ENCODE results near the gene SEC63. TPM values are rescaled to one million over a fixed set of nuclear protein-coding genes. Genes with fewer than 3 reads are reported as not detected.
A peak's percentile ranks its signal among the peaks of the same experiment; 100 is the strongest.
"Not testable (repeated sequence)": the region's sequence is repeated elsewhere in the genome, so short reads cannot be mapped to it uniquely, and the experiment has no call there.

The SEC63 gene
- total RNA-seq, 1 experiment from 2014 or later = 124 TPM

DNA sequence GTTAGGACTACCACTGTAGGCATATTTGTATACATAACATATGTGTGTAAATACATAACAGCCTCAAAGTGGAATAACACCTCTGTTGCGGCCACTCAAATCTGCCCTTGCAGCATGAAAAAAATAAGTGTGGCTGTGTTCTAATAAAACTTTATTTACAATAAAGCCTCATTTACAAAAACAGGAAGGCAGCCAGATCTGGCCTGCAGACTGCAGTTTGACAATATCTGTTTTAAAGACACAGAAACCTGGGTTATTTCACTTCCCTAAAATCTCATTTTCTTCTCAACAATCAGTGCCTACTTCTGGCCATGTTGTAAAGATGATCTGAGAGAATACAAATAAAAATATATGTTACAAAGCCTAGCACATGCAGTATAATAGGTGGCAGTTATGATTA is 80.0 kb downstream of the SEC63 start:
- no TSS peak for BruUV-seq (replicated peaks)
- intact Hi-C loops (cut with micrococcal nuclease; ENCODE audit: unreplicated experiment) = no loop called here
- TF ChIP-seq, protein P1, sequence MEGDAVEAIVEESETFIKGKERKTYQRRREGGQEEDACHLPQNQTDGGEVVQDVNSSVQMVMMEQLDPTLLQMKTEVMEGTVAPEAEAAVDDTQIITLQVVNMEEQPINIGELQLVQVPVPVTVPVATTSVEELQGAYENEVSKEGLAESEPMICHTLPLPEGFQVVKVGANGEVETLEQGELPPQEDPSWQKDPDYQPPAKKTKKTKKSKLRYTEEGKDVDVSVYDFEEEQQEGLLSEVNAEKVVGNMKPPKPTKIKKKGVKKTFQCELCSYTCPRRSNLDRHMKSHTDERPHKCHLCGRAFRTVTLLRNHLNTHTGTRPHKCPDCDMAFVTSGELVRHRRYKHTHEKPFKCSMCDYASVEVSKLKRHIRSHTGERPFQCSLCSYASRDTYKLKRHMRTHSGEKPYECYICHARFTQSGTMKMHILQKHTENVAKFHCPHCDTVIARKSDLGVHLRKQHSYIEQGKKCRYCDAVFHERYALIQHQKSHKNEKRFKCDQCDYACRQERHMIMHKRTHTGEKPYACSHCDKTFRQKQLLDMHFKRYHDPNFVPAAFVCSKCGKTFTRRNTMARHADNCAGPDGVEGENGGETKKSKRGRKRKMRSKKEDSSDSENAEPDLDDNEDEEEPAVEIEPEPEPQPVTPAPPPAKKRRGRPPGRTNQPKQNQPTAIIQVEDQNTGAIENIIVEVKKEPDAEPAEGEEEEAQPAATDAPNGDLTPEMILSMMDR (IDR thresholded peaks at IDR 0.05; ENCODE audit: insufficient read depth in 1 of 2, low read depth in 1 of 2, low read length in 1 of 2, severe bottlenecking in 1 of 2, unreplicated experiment in 1 of 2) = no peak
- no peaks in the 10 kb centered on the region for H3K9me3 ChIP-seq
- ChIA-PET CTCF (no interaction called here), POLR2A (no interaction called here)
- Mint-ChIP-seq H3K4me3 (ENCODE audit: unreplicated experiment) (no peak overlapping the region), H3K9me3 (ENCODE audit: unreplicated experiment) (no peaks in the 10 kb centered on the region), H3K36me3 (ENCODE audit: insufficient read depth, unreplicated experiment) (peaks cover 30% of the 10 kb centered on the region), H3K27me3 (ENCODE audit: insufficient read depth, unreplicated experiment) (no peaks in the 10 kb centered on the region), H3K4me1 (ENCODE audit: low read depth, unreplicated experiment) (no peaks in the 10 kb centered on the region), H3K27ac (ENCODE audit: unreplicated experiment) (no peak overlapping the region)
- H3K36me3 ChIP-seq (ENCODE audit: control insufficient read depth, insufficient read depth, low read length) = no peaks in the 10 kb centered on the region
- no peaks in the 10 kb centered on the region for H3K4me1 ChIP-seq
- DNase-seq = no peak
- H3K4me3 ChIP-seq (ENCODE audit: low read depth, low read length) = no peak overlapping the region
- no peaks in the 10 kb centered on the region for H3K27me3 ChIP-seq (replicated peaks; ENCODE audit: control insufficient read depth, insufficient read depth, low read length)

DNA sequence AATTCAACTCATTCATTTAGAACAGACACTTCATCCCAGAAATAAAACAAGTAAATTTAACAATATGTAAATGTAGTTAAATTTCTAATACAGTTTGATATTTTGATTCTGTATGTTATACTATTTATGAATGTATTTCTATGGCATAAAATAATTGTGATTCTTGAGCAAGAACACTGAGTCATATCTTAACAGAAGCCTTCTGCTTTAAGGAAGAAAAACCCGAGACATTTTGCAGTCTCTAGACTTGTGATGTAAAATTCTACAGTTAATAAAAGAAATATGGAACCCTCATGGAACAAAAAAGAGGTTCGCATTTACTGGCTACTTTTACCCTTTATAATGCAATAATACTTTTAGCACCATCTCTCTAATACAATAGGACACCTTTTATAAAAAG is 86.0 kb downstream of the SEC63 start:
- no peaks in the 10 kb centered on the region for H3K9me3 Mint-ChIP-seq (ENCODE audit: unreplicated experiment)
- H3K27ac Mint-ChIP-seq (ENCODE audit: unreplicated experiment) = no peak overlapping the region
- ChIA-PET CTCF (no interaction called here), POLR2A (no interaction called here)
- Histone ChIP-seq H3K4me1 (no peaks in the 10 kb centered on the region), H3K36me3 (ENCODE audit: control insufficient read depth, insufficient read depth, low read length) (no peaks in the 10 kb centered on the region), H3K4me3 (ENCODE audit: low read depth, low read length) (no peak overlapping the region), H3K27me3 (replicated peaks; ENCODE audit: control insufficient read depth, insufficient read depth, low read length) (no peaks in the 10 kb centered on the region), H3K9me3 (no peaks in the 10 kb centered on the region)
- H3K4me1 Mint-ChIP-seq (ENCODE audit: low read depth, unreplicated experiment) = no peaks in the 10 kb centered on the region
- H3K36me3 Mint-ChIP-seq (ENCODE audit: insufficient read depth, unreplicated experiment) = peaks cover 43% of the 10 kb centered on the region
- DNase-seq = no peak
- no TSS peak for BruUV-seq (replicated peaks)
- no peak overlapping the region for H3K4me3 Mint-ChIP-seq (ENCODE audit: unreplicated experiment)
- no peaks in the 10 kb centered on the region for H3K27me3 Mint-ChIP-seq (ENCODE audit: insufficient read depth, unreplicated experiment)
- TF ChIP-seq, protein P1 (IDR thresholded peaks at IDR 0.05; ENCODE audit: insufficient read depth in 1 of 2, low read depth in 1 of 2, low read length in 1 of 2, severe bottlenecking in 1 of 2, unreplicated experiment in 1 of 2) = no peak
- intact Hi-C loops (cut with micrococcal nuclease; ENCODE audit: unreplicated experiment) = no loop called here

DNA sequence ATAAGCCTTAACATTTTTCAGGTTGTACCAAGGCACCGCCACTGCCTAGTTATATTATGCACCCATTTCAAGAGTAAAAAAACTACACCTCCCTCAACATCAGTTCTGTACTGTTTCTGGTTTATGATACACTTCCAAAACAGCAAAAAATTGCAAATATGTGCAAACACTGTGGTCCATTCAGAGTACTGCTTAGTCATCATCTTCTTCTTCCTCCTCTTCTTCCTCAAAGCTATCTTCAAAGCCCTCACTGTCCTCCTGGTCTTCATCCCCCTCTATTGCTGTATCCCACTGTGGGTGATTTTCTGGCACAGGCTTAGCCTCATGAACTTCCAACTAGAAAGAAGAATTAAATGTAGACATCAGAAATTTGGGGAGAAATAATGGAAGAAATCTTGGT is 86.5 kb downstream of the SEC63 start:
- BruUV-seq (replicated peaks); intact Hi-C loops (cut with micrococcal nuclease; ENCODE audit: unreplicated experiment); POLR2A ChIA-PET; H3K27me3 Mint-ChIP-seq (ENCODE audit: insufficient read depth, unreplicated experiment); H3K27ac Mint-ChIP-seq (ENCODE audit: unreplicated experiment); H3K36me3 ChIP-seq (ENCODE audit: control insufficient read depth, insufficient read depth, low read length); H3K4me1 ChIP-seq; H3K27me3 ChIP-seq (replicated peaks; ENCODE audit: control insufficient read depth, insufficient read depth, low read length); H3K9me3 ChIP-seq; H3K4me1 Mint-ChIP-seq (ENCODE audit: low read depth, unreplicated experiment); H3K4me3 Mint-ChIP-seq (ENCODE audit: unreplicated experiment); H3K4me3 ChIP-seq (ENCODE audit: low read depth, low read length); DNase-seq; H3K9me3 Mint-ChIP-seq (ENCODE audit: unreplicated experiment); CTCF ChIA-PET: not testable (repeated sequence)
- peaks cover 43% of the 10 kb centered on the region for H3K36me3 Mint-ChIP-seq (ENCODE audit: insufficient read depth, unreplicated experiment)

DNA sequence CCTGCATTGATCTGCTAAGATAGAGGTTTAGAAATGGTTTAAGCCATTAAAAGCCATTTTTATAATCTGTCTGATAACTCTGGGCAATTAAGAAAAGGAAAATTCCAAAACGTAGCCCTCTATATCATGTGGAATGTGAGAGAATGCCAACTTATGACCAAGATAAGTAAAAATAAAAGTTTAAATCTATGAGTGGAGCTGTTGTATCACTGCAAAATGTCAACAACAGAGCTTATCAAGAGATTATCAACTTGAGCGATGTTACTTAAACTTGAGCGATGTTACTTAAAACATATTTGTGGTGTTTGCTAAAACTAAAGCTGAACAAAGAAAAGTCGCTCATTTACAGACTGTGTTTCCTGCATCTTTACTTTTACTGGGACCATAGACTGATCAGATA is 87.0 kb downstream of the SEC63 start:
- intact Hi-C loops (cut with micrococcal nuclease; ENCODE audit: unreplicated experiment) = no loop called here
- Histone ChIP-seq H3K4me3 (ENCODE audit: low read depth, low read length) (no peak overlapping the region), H3K36me3 (ENCODE audit: control insufficient read depth, insufficient read depth, low read length) (no peaks in the 10 kb centered on the region), H3K4me1 (no peaks in the 10 kb centered on the region), H3K9me3 (no peaks in the 10 kb centered on the region), H3K27me3 (replicated peaks; ENCODE audit: control insufficient read depth, insufficient read depth, low read length) (no peaks in the 10 kb centered on the region)
- no peak for DNase-seq
- Mint-ChIP-seq H3K4me1 (ENCODE audit: low read depth, unreplicated experiment) (no peaks in the 10 kb centered on the region), H3K36me3 (ENCODE audit: insufficient read depth, unreplicated experiment) (peaks cover 45% of the 10 kb centered on the region), H3K4me3 (ENCODE audit: unreplicated experiment) (no peak overlapping the region), H3K27me3 (ENCODE audit: insufficient read depth, unreplicated experiment) (no peaks in the 10 kb centered on the region), H3K27ac (ENCODE audit: unreplicated experiment) (no peak overlapping the region), H3K9me3 (ENCODE audit: unreplicated experiment) (no peaks in the 10 kb centered on the region)
- CTCF ChIA-PET = no interaction called here
- TF ChIP-seq, protein P1 (IDR thresholded peaks at IDR 0.05; ENCODE audit: insufficient read depth in 1 of 2, low read depth in 1 of 2, low read length in 1 of 2, severe bottlenecking in 1 of 2, unreplicated experiment in 1 of 2) = no peak
- POLR2A ChIA-PET = no interaction called here
- TSS peak; percentile 96 for BruUV-seq (replicated peaks)
